ENCODE results near the gene PLEKHA7. TPM values are rescaled to one million over a fixed set of nuclear protein-coding genes. Genes with fewer than 3 reads are reported as not detected.

PLEKHA7 gene
- total and polyA plus RNA-seq, 2 of the 13 experiments (the other 11 are each of a cell fraction or from before 2014, with no cell fraction given): 17.5 to 18.7 TPM

DNA sequence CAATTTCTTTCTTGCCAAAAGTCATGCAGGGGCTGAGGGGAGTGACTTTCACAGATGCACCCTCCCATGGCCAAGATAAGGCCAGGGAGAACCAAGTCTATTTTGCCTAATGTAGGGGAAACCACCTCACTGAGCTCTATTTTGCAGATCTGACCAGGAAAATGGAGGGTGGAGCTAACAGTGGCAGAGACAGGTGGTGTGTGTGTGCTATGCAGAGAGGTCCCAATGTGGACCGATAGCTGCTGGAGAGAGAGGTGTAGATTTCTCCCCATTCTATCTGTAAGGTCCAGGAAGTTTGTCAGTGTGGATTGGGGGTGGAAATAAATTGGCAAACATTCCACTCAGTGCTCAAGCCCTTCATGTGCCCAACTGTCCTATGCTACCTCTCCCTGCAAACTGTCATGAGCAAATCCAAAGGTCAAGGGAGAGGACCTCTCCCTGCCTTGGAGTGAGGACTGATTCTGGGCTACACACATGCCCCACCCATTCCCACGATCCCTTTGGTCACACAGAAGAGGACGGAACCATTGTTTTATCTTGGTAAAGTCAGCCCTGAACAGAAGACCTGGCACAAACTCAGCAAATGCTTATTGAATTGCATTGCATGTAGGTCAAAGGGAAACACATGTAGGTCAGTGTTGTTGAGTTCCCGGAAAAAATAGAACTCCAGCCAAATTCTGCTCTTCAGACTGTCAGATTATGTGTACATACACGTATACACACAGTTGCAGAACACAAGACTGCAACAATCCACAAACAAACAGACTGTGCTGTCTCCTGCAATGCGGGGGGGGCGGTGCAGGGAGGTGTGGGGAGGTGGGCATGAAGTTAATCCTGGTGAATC, 209.9 kb downstream of the PLEKHA7 start (continued):
- TF ChIP-seq ISX (CRISPR knock-in tag; conservative IDR thresholded peaks at IDR 0.05): no peak
- TF ChIP-seq SKI (IDR thresholded peaks at IDR 0.05; ENCODE audit: partially characterized antibody): peak; percentile 79
- TF ChIP-seq EP300 (IDR thresholded peaks at IDR 0.05; ENCODE audit: low read depth in 2 of 2, low read length in 2 of 2): peak in 1 of 2 experiments; percentile 34; a peak in 2 of 4 replicates
- no peak for TF ChIP-seq EP300 (CRISPR knock-in tag; IDR thresholded peaks at IDR 0.05; ENCODE audit: borderline replicate concordance)

DNA sequence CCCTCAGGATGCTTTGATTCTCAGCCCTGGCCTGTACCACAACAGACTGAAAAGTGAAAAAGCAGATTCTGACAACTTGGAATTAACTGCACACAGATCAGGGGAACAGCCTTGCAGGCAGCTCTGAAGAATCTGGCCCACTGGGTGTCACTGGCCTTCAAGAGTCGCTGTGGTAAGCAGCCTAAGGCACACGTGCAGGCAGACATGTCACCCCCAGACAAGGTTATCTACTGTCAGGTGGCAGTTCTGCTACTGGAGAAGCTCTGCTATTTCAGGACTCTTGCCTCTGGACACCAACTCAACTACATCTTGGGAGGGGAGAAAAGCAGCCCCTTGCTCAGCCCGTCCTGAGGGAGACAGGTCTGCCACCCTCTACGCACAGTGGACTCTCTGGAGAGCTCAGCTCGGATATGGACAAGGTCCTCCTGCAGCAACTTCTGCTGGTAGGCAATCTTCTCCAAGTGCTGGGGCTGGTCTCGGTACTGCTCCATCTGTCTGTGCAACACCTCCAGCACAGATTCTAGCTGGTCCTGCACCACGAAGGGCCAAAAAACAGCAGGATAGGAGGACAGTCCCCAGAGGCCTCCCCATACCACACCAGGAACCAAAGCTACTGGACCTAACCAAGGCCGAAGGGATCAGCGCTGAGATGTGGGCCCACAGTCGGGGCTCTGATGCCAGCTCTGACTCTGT, 212.8 kb downstream of the PLEKHA7 start:
- POLR2A ChIA-PET: no interaction called here
- TF ChIP-seq, protein P1, sequence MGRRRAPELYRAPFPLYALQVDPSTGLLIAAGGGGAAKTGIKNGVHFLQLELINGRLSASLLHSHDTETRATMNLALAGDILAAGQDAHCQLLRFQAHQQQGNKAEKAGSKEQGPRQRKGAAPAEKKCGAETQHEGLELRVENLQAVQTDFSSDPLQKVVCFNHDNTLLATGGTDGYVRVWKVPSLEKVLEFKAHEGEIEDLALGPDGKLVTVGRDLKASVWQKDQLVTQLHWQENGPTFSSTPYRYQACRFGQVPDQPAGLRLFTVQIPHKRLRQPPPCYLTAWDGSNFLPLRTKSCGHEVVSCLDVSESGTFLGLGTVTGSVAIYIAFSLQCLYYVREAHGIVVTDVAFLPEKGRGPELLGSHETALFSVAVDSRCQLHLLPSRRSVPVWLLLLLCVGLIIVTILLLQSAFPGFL (CRISPR knock-in tag; IDR thresholded peaks at IDR 0.05): no peak
- TF ChIP-seq, protein P2, sequence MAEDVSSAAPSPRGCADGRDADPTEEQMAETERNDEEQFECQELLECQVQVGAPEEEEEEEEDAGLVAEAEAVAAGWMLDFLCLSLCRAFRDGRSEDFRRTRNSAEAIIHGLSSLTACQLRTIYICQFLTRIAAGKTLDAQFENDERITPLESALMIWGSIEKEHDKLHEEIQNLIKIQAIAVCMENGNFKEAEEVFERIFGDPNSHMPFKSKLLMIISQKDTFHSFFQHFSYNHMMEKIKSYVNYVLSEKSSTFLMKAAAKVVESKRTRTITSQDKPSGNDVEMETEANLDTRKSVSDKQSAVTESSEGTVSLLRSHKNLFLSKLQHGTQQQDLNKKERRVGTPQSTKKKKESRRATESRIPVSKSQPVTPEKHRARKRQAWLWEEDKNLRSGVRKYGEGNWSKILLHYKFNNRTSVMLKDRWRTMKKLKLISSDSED (CRISPR knock-in tag; IDR thresholded peaks at IDR 0.05): no peak
- H2AFZ ChIP-seq (ENCODE audit: low read length): no peak overlapping the region
- no peaks in the 10 kb centered on the region for H3K79me2 ChIP-seq (ENCODE audit: insufficient read depth, low read length)
- peaks cover 30% of the 10 kb centered on the region for H3K4me1 ChIP-seq (ENCODE audit: insufficient read depth, low read length)
- peaks cover 6% of the 10 kb centered on the region; the same call in 1 of the 2 replicates for H4K20me1 ChIP-seq (ENCODE audit: insufficient read depth, low read length)
- peaks cover 10 to 17% of the 10 kb centered on the region in 2 experiments for H3K36me3 ChIP-seq (replicated peaks in 1 of 2; ENCODE audit: control insufficient read depth in 1 of 2, insufficient read depth in 2 of 2, low read length in 2 of 2)
- no peak overlapping the region for H3K27ac ChIP-seq (ENCODE audit: extremely low read length, insufficient read depth, low read length)
- BruUV-seq (replicated peaks): no TSS peak
- CTCF ChIA-PET (ENCODE audit: low intra/inter-chr PET ratio, low total read pairs): no interaction called here
- in situ Hi-C loops (cut with HindIII; ENCODE audit: extremely low pct_ligation_motif_present, low pct_unique_long_range_greater_than_20kb): loop anchor here (10.0 kb wide), 1 partner anchor 273 kb away; the partner anchor contains the start of gene RPS13
- intact Hi-C loops (cut with micrococcal nuclease; ENCODE audit: unreplicated experiment): no loop called here
- no peaks in the 10 kb centered on the region for H3K27me3 ChIP-seq (ENCODE audit: control insufficient read depth in 1 of 2, insufficient read depth in 2 of 2, low read length in 2 of 2)
- no peaks in the 10 kb centered on the region for H3K9me3 ChIP-seq (ENCODE audit: low read length)
- H3K4me3 ChIP-seq (replicated peaks in 1 of 3; ENCODE audit: insufficient read depth in 1 of 3, low read depth in 2 of 3, low read length in 3 of 3): no peak overlapping the region
- FAIRE-seq (no peak), ATAC-seq (no peak), DNase-seq (ENCODE audit: low spot score) (no peak)
- no peak overlapping the region for H3K4me2 ChIP-seq (ENCODE audit: low read depth, low read length)
- WGBS (ENCODE audit: low lambda C conversion rate): 92% methylated on average over 8 of the region's 10 CpGs
- no peak overlapping the region for H3K9ac ChIP-seq (ENCODE audit: insufficient read depth, low read depth, low read length)
